ENCODE measurements around the gene CA10. TPM values are rescaled to one million over a fixed set of nuclear protein-coding genes. Genes with fewer than 3 reads are reported as not detected.

Gene CA10
- total and polyA plus RNA-seq, 2 experiments from 2014 or later = 0.92 to 1.5 TPM

DNA sequence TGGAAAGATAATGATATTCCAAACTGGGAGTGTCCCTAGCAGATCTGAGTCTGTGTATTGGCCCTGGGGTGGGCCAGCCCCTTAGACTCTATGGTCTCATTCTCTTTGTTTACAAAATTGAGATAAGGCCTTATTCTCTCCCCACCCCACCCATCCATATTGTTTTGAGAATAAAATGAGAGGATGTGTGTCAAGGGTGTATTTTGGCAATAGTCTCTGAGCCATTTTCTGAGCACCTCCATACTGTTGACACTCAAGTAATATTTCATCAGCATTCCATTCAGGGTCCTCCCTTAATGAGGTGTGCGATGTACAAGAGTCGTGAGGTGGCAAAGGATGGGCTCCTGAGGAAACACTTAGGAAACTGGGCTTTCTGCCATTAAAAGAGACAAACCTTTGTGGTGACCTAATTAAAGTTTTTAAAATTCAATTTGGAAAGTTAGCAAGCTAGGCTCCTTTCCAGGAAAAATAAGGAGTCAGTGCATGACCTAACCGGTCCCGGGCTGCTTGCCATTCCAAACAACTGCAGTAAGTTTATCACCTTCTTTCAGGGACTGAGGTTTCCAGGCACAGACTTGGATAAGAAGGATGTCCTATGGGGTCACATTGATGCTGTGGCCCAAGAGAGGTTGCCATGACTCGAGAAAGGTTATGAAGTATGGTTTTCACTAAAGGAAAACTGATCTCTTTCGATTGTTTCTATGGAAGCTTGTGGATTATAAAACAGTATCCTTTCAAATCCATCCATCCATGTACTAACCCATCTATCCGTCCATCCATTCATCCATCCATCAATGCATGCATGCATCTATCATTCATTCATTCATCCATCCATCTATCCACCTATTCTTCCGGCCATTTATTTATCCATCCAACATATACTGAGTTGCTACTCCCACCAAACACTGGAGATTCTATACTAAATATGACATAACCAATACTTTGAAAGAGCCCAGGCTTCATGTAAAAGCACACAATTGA lies 454.9 kb downstream of the CA10 start (continued):
- TF ChIP-seq, protein P1, sequence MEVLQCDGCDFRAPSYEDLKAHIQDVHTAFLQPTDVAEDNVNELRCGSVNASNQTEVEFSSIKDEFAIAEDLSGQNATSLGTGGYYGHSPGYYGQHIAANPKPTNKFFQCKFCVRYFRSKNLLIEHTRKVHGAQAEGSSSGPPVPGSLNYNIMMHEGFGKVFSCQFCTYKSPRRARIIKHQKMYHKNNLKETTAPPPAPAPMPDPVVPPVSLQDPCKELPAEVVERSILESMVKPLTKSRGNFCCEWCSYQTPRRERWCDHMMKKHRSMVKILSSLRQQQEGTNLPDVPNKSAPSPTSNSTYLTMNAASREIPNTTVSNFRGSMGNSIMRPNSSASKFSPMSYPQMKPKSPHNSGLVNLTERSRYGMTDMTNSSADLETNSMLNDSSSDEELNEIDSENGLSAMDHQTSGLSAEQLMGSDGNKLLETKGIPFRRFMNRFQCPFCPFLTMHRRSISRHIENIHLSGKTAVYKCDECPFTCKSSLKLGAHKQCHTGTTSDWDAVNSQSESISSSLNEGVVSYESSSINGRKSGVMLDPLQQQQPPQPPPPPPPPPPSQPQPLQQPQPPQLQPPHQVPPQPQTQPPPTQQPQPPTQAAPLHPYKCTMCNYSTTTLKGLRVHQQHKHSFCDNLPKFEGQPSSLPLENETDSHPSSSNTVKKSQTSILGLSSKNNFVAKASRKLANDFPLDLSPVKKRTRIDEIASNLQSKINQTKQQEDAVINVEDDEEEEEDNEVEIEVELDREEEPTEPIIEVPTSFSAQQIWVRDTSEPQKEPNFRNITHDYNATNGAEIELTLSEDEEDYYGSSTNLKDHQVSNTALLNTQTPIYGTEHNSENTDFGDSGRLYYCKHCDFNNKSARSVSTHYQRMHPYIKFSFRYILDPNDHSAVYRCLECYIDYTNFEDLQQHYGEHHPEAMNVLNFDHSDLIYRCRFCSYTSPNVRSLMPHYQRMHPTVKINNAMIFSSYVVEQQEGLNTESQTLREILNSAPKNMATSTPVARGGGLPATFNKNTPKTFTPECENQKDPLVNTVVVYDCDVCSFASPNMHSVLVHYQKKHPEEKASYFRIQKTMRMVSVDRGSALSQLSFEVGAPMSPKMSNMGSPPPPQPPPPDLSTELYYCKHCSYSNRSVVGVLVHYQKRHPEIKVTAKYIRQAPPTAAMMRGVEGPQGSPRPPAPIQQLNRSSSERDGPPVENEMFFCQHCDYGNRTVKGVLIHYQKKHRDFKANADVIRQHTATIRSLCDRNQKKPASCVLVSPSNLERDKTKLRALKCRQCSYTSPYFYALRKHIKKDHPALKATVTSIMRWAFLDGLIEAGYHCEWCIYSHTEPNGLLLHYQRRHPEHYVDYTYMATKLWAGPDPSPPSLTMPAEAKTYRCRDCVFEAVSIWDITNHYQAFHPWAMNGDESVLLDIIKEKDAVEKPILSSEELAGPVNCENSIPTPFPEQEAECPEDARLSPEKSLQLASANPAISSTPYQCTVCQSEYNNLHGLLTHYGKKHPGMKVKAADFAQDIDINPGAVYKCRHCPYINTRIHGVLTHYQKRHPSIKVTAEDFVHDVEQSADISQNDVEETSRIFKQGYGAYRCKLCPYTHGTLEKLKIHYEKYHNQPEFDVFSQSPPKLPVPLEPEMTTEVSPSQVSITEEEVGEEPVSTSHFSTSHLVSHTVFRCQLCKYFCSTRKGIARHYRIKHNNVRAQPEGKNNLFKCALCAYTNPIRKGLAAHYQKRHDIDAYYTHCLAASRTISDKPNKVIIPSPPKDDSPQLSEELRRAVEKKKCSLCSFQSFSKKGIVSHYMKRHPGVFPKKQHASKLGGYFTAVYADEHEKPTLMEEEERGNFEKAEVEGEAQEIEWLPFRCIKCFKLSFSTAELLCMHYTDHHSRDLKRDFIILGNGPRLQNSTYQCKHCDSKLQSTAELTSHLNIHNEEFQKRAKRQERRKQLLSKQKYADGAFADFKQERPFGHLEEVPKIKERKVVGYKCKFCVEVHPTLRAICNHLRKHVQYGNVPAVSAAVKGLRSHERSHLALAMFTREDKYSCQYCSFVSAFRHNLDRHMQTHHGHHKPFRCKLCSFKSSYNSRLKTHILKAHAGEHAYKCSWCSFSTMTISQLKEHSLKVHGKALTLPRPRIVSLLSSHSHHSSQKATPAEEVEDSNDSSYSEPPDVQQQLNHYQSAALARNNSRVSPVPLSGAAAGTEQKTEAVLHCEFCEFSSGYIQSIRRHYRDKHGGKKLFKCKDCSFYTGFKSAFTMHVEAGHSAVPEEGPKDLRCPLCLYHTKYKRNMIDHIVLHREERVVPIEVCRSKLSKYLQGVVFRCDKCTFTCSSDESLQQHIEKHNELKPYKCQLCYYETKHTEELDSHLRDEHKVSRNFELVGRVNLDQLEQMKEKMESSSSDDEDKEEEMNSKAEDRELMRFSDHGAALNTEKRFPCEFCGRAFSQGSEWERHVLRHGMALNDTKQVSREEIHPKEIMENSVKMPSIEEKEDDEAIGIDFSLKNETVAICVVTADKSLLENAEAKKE (CRISPR knock-in tag; IDR thresholded peaks at IDR 0.05) = no peak
- TF ChIP-seq ZNF331 (CRISPR knock-in tag; IDR thresholded peaks at IDR 0.05; ENCODE audit: low read depth) (no peak), EZH2phosphoT487 (IDR thresholded peaks at IDR 0.05; ENCODE audit: unreplicated experiment) (no peak), CREB1 (CRISPR knock-in tag; IDR thresholded peaks at IDR 0.05; ENCODE audit: low read depth) (no peak)
- TF ChIP-seq, protein P2, sequence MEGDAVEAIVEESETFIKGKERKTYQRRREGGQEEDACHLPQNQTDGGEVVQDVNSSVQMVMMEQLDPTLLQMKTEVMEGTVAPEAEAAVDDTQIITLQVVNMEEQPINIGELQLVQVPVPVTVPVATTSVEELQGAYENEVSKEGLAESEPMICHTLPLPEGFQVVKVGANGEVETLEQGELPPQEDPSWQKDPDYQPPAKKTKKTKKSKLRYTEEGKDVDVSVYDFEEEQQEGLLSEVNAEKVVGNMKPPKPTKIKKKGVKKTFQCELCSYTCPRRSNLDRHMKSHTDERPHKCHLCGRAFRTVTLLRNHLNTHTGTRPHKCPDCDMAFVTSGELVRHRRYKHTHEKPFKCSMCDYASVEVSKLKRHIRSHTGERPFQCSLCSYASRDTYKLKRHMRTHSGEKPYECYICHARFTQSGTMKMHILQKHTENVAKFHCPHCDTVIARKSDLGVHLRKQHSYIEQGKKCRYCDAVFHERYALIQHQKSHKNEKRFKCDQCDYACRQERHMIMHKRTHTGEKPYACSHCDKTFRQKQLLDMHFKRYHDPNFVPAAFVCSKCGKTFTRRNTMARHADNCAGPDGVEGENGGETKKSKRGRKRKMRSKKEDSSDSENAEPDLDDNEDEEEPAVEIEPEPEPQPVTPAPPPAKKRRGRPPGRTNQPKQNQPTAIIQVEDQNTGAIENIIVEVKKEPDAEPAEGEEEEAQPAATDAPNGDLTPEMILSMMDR (conservative IDR thresholded peaks at IDR 0.05; ENCODE audit: low read depth in 2 of 2) = no peak

DNA sequence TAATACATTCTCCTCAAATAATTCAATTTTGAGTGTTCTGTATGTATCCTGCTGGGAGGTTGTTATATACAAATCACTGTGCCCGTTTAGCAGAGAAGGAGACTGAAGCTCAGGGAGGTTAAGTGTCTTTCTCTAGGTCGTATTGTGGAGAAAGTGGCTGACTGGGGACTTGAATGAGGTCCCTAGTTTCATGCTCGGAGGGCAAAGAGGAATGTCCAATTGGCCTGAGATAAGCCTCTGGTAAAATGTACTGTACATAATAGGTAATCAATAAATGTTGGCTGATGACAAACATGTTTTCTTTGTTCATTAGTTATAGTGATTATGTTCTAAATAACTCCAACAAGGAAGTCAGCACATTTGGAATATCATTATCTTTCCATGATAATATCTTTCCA lies 455.6 kb downstream of the CA10 start:
- no peaks in the 10 kb centered on the region; the same call in 2 of the 3 replicates for H3K9me3 Mint-ChIP-seq
- H3K4me3 Mint-ChIP-seq = no peak overlapping the region
- H2AFZ ChIP-seq = no peak overlapping the region
- H3K79me2 ChIP-seq (replicated peaks; ENCODE audit: insufficient read depth) = no peaks in the 10 kb centered on the region
- H3K36me3 Mint-ChIP-seq (ENCODE audit: low read depth) = no peaks in the 10 kb centered on the region
- peaks cover 5% of the 10 kb centered on the region for H3K27me3 Mint-ChIP-seq (ENCODE audit: insufficient read depth, low read depth, poor library complexity)
- H3K4me1 Mint-ChIP-seq = no peaks in the 10 kb centered on the region
- H3K9me2 ChIP-seq (ENCODE audit: insufficient read depth) = peaks cover 7% of the 10 kb centered on the region; the same call in 1 of the 2 replicates
- DNase-seq (ENCODE audit: low spot score) (no peak), ATAC-seq (no peak)
- H4K20me1 ChIP-seq (replicated peaks; ENCODE audit: insufficient read depth) = no peaks in the 10 kb centered on the region
- H3K4me2 ChIP-seq = no peak overlapping the region
- no peaks in the 10 kb centered on the region for H3K27me3 ChIP-seq (ENCODE audit: insufficient read depth)
- H3K4me3 ChIP-seq = no peak overlapping the region
- no peaks in the 10 kb centered on the region for H3K4me1 ChIP-seq (ENCODE audit: insufficient read depth)
- no peaks in the 10 kb centered on the region for H3K36me3 ChIP-seq (ENCODE audit: insufficient read depth)
- H3F3A ChIP-seq (replicated peaks; ENCODE audit: low read depth) = no peaks in the 10 kb centered on the region
- no peak overlapping the region for H3K27ac Mint-ChIP-seq
- H3K27ac ChIP-seq (ENCODE audit: low read depth) = no peak overlapping the region
- TF ChIP-seq EZH2phosphoT487 (IDR thresholded peaks at IDR 0.05; ENCODE audit: unreplicated experiment) = no peak
- no peak for TF ChIP-seq ZNF114 (CRISPR knock-in tag; IDR thresholded peaks at IDR 0.05)
- TF ChIP-seq, protein P3, sequence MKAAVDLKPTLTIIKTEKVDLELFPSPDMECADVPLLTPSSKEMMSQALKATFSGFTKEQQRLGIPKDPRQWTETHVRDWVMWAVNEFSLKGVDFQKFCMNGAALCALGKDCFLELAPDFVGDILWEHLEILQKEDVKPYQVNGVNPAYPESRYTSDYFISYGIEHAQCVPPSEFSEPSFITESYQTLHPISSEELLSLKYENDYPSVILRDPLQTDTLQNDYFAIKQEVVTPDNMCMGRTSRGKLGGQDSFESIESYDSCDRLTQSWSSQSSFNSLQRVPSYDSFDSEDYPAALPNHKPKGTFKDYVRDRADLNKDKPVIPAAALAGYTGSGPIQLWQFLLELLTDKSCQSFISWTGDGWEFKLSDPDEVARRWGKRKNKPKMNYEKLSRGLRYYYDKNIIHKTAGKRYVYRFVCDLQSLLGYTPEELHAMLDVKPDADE (IDR thresholded peaks at IDR 0.05) = no peak
- no peak for TF ChIP-seq ZNF331 (CRISPR knock-in tag; IDR thresholded peaks at IDR 0.05; ENCODE audit: low read depth)
- TF ChIP-seq, protein P4, sequence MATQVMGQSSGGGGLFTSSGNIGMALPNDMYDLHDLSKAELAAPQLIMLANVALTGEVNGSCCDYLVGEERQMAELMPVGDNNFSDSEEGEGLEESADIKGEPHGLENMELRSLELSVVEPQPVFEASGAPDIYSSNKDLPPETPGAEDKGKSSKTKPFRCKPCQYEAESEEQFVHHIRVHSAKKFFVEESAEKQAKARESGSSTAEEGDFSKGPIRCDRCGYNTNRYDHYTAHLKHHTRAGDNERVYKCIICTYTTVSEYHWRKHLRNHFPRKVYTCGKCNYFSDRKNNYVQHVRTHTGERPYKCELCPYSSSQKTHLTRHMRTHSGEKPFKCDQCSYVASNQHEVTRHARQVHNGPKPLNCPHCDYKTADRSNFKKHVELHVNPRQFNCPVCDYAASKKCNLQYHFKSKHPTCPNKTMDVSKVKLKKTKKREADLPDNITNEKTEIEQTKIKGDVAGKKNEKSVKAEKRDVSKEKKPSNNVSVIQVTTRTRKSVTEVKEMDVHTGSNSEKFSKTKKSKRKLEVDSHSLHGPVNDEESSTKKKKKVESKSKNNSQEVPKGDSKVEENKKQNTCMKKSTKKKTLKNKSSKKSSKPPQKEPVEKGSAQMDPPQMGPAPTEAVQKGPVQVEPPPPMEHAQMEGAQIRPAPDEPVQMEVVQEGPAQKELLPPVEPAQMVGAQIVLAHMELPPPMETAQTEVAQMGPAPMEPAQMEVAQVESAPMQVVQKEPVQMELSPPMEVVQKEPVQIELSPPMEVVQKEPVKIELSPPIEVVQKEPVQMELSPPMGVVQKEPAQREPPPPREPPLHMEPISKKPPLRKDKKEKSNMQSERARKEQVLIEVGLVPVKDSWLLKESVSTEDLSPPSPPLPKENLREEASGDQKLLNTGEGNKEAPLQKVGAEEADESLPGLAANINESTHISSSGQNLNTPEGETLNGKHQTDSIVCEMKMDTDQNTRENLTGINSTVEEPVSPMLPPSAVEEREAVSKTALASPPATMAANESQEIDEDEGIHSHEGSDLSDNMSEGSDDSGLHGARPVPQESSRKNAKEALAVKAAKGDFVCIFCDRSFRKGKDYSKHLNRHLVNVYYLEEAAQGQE (IDR thresholded peaks at IDR 0.05; ENCODE audit: unreplicated experiment) = no peak
- no peak for TF ChIP-seq NANOG (IDR thresholded peaks at IDR 0.05; ENCODE audit: borderline replicate concordance)
- TF ChIP-seq EZH2 (IDR thresholded peaks at IDR 0.05; ENCODE audit: low read depth, unreplicated experiment) = no peak
- TF ChIP-seq CREB1 (CRISPR knock-in tag; IDR thresholded peaks at IDR 0.05; ENCODE audit: low read depth) = no peak

Measured in GM23338 (cell line).